GM19397 (cell line): ENCODE results near the gene SLC9A5.

Experiments
- ATAC-seq: cut with Tn5 transposase; IDR thresholded peaks from one replicate; pipeline ENCODE4 v1.9.1; 2021; ENCODE audit warnings: mild to moderate bottlenecking, moderate library complexity; ENCODE audit not compliant: unreplicated experiment

Gene SLC9A5

GRCh38 chr16:67280090-67281015, 31.6 kb downstream of the SLC9A5 start:
- ATAC-seq, result no peak

DNA sequence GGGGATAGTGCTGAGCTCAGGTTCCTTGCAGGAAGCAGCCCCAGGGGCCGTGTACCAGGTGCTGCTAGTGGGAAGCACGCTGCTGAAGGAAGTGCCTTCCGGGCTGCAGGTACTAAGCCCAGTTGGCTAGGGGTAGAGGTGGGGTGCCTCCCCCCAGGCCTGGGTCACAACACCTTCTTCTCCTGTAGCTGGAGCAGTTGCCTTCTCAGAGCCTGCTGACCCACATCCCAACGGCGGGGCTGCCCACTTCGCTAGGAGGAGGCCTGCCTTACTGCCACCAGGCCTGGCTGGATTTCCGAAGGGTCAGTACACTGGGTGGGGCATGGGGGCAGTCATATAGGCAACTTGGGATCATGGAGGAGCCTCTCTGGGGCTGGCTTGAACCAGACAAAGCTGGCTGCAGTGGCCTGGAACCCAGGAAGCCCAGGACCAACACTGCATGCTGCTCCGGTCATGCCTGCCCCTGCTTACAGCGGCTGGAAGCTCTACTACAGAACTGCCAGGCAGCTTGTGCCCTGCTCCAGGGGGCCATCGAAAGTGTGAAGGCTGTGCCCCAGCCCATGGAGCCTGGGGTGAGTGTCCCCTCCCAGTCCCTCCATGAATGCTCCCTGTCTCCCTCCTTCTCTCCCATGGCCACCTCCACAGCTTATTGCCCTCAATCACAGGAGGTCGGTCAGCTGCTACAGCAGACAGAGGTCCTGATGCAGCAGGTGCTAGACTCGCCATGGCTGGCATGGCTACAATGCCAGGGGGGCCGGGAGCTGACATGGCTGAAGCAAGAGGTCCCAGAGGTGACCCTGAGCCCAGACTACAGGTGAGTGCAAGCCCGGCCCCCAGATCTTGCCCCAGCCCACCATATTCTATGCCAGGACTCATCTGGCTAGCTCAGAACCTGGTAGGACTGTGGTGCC, 33.0 kb downstream of the SLC9A5 start:
- no peak for ATAC-seq

- no peak for ATAC-seq
Observed at GRCh38 chr16:67282447-67282805, 33.6 kb downstream of the SLC9A5 start.

- ATAC-seq, result no peak
Observed at GRCh38 chr16:67283039-67283825, 34.5 kb downstream of the SLC9A5 start.

DNA sequence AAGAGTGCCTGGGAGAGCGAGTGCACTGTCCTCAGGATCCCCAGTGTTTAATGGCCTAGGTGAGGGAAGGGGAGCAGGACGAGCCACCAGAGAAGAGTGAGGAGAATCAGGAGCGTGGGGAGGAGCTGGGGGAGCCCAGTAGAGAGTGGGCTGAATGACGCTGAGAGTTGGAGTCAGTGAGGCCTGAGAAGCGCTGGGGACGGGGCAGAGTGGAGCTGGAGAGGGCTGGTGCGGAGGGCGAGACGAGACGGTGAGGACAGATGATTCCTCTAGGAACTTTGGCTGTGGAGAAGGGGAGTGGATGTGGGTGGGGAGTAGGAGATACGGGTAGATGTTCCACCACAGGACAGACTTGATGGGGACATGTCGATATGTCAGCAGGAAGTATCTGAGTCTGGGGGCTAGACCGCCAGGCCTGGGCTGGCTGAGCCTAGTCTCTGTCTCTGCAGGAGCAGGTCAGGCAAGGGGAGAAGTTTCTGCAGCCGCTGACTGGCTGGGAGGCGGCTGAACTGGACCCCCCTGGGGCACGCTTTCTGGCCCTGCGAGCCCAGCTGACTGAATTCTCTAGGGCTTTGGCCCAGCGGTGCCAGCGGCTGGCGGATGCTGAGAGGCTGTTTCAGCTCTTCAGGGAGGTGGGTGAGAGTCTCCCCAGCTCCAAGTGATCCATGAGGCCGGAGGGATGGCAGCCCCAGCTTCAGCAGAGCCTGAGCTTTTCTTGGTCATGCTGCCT, 35.2 kb downstream of the SLC9A5 start:
- ATAC-seq, result no peak

- ATAC-seq, result no peak
Observed at GRCh38 chr16:67284699-67285646, 36.2 kb downstream of the SLC9A5 start.

GRCh38 chr16:67286441-67287235, 37.9 kb downstream of the SLC9A5 start:
- ATAC-seq, result no peak

DNA sequence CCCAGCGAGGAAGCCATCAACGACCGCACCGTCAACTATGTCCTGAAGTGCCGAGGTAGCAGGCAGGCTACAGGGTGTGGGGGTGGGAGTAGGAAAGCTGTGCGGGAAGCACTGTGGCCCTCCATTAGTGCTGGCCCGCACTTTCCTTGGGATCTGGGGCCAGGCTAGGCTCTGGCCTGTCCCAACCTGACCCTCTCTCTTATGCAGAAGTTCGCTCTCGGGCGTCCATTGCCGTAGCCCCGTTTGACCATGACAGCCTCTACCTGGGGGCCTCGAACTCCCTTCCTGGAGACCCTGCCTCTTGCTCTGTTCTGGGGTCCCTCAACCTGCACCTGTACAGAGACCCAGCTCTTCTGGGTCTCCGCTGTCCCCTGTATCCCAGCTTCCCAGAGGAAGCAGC, 39.2 kb downstream of the SLC9A5 start:
- ATAC-seq, result no peak

- no peak for ATAC-seq
Observed at GRCh38 chr16:67291461-67291860, 42.7 kb downstream of the SLC9A5 start.

GRCh38 chr16:67294171-67294757, 45.5 kb downstream of the SLC9A5 start:
- no peak for ATAC-seq

DNA sequence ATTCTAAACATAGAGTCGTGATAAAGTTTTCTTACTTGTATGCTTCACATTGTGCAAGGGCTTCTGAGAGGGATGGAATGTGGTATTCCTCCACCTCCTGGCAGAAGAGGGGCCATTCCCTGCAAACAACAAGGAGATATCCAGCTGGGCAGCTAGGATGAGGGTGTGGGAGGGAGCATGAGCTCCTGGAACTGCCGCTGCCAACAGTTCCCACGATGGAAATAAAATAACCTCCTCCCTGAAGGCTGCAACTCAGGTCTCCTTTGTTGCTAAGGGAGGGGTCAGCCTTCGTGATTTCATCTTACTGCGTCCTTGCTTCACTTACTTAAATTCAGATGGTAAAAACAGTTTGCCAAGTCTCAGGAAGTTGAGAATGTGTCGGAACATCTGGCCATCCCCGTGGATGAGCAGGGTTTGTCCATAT, 46.2 kb downstream of the SLC9A5 start:
- no peak for ATAC-seq

- ATAC-seq, result no peak
Observed at GRCh38 chr16:67296420-67296819, 47.6 kb downstream of the SLC9A5 start.

DNA sequence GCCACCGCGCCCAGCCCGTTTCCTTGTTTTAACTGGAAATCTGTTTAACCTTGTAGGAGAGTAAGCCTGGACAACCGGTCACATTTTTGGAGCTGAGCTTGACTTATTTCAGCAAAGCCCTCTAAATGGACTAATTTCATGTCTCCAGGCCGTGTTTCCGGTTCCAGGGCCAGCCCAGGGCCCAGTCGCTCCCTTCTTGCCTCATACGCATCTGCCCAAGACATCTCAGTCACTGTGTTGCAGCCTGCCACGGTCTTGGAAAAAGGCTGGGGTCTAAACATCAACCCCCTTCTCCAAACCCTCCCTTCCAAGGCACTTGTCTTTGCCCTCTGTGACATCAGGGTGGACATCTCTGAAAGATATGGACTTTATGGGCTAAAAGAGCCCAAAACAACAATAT, 49.5 kb downstream of the SLC9A5 start:
- no peak for ATAC-seq

GRCh38 chr16:67299269-67299668, 50.5 kb downstream of the SLC9A5 start:
- ATAC-seq, result no peak

GRCh38 chr16:67301080-67301782, 52.5 kb downstream of the SLC9A5 start:
- no peak for ATAC-seq

GRCh38 chr16:67302076-67302475, 53.3 kb downstream of the SLC9A5 start:
- ATAC-seq, result no peak

DNA sequence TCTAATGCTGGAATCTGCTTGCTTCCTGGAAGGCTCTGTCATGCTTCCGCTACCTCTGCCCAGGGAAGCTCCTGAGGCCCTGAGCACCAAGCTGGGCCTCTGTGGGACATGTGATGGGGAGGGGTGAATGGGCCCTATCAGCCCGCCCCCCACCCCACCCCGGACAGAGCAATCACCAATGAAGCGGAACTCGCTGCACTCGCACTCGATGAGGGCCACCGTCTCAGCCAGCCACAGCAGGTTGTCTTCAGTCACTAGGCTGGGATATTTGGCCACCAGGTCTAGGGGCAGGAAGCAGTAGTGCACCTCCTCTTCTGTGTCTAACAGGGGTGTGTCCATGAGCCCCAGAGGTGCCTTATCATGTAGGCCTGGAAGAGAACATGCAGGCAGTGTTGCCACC, 54.2 kb downstream of the SLC9A5 start:
- ATAC-seq, result no peak
